Measurements from ENCODE around the gene PLA2G5. TPM values are rescaled to one million over a fixed set of nuclear protein-coding genes. Genes with fewer than 3 reads are reported as not detected.

Gene PLA2G5
- polyA plus RNA-seq, 1 donor (not counting 4 experiments of a cell fraction or from before 2014, with no cell fraction given): 0.16 TPM

DNA sequence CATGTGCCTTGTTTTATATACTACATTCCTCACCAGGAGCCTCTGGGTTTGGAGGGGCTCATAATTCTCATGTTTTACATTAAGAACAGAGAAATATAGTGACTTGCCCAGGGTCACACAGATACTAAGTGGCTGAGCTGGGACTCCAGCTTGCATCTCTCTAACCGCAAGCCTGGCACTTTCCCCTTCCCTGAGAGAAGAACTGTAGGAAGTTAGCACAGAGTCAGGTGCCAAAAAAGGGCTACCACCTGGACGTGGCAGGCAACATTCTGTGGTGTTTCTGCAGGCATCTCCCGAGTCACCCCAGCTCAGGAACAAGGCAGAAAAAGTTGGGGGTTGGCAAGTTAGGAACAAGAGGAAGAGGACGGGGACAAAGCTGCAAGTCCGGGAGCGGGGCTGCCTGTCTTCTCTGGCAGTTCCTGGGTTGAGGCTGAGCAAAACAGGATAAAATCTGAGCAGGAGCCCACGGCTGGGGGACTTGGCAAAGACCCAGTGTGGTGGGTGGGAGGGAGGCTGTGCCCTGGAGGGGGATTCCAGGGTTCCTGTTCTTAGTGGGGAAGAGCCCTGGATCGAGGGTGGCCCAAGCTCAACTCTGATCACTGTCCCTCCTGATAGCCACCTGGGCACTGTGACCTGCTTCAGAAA is 9.8 kb downstream of the PLA2G5 start:
- Histone ChIP-seq H3K36me3 (ENCODE audit: control insufficient read depth in 2 of 2, extremely low read depth in 1 of 2, insufficient read depth in 2 of 2, low read length in 2 of 2) (no peaks in the 10 kb centered on the region), H3K4me2 (ENCODE audit: control insufficient read depth, extremely low read depth, insufficient read depth, low read depth, low read length) (no peak overlapping the region), H3K9me1 (ENCODE audit: control insufficient read depth, extremely low read depth, insufficient read depth, low read length) (no peaks in the 10 kb centered on the region), H3K4me3 (ENCODE audit: control insufficient read depth in 2 of 3, extremely low read depth in 1 of 3, insufficient read depth in 2 of 3, low read depth in 1 of 3, low read length in 3 of 3) (no peak overlapping the region), H2AFZ (ENCODE audit: control insufficient read depth, low read length) (no peak overlapping the region), H3K79me2 (ENCODE audit: control insufficient read depth, insufficient read depth, low read length) (no peaks in the 10 kb centered on the region), H3K4me1 (ENCODE audit: control insufficient read depth, extremely low read depth, insufficient read depth, low read length) (no peaks in the 10 kb centered on the region), H3K27me3 (ENCODE audit: control insufficient read depth, extremely low read depth, insufficient read depth, low read length) (peaks cover 39% of the 10 kb centered on the region), H4K20me1 (ENCODE audit: control insufficient read depth, extremely low read depth, insufficient read depth, low read length) (no peaks in the 10 kb centered on the region), H3K9me3 (ENCODE audit: control insufficient read depth, low read depth, low read length) (no peaks in the 10 kb centered on the region), H3K27ac (ENCODE audit: control insufficient read depth, insufficient read depth, low read length) (no peak overlapping the region), H3K9ac (ENCODE audit: control insufficient read depth, extremely low read depth, insufficient read depth, low read length) (no peak overlapping the region)
- TF ChIP-seq, protein P1, sequence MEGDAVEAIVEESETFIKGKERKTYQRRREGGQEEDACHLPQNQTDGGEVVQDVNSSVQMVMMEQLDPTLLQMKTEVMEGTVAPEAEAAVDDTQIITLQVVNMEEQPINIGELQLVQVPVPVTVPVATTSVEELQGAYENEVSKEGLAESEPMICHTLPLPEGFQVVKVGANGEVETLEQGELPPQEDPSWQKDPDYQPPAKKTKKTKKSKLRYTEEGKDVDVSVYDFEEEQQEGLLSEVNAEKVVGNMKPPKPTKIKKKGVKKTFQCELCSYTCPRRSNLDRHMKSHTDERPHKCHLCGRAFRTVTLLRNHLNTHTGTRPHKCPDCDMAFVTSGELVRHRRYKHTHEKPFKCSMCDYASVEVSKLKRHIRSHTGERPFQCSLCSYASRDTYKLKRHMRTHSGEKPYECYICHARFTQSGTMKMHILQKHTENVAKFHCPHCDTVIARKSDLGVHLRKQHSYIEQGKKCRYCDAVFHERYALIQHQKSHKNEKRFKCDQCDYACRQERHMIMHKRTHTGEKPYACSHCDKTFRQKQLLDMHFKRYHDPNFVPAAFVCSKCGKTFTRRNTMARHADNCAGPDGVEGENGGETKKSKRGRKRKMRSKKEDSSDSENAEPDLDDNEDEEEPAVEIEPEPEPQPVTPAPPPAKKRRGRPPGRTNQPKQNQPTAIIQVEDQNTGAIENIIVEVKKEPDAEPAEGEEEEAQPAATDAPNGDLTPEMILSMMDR (optimal IDR thresholded peaks at IDR 0.05 in 1 of 3, IDR thresholded peaks at IDR 0.05 in 1 of 3, conservative IDR thresholded peaks at IDR 0.05 in 1 of 3; ENCODE audit: extremely low read depth in 1 of 3, insufficient read depth in 2 of 3, low read length in 3 of 3): no peak
- no peak for TF ChIP-seq EZH2 (IDR thresholded peaks at IDR 0.05; ENCODE audit: low read length)
- FAIRE-seq: no peak
- DNase-seq (ENCODE audit: low read depth, low spot score): no peak
- dilution Hi-C loops (cut with MboI; ENCODE audit: extremely low pct_ligation_motif_present, low sequenced_read_pairs): no loop called here

DNA sequence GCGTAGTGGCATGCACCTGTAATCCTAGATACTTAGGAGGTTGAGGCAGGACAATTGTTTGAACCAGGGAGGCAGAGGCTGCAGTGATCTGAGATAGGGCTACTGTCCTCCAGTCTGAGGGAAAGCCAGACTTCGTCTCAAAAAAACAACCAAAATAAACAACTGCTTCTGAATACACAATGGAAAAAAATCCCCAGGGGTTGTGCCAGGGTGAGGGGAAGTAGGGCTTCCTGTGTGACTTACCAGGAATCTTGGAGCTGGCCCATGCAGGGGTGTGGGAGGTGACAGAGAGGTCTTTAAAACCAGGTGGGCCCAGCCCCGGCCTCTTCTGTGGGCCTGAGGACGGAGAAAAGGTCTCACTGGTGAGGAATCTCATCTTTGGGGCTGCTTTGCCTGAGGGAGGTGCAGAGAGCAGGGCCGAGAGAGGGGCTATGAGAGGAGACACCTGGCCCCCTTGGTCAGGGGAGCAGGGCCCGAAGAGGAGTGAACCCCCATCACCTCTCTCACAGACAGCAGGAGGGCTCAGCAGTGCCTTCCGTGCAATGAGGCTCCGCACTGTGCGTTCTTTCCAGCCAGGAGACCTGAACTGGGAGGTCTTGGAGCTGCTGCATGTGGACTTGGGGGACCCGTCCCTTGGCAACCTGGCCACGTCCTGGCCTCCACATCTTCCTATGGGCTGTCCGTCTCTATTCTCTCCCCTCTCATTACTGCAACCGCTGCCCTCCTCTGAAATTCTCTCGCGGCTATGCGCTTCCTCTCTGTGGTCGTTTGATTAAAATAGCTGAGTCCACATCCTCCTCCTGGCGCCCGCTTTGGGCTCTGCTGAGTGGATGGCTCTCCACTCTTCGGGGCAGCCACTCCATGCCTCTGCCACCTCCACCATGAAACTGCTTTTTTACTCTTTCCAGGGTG is 10.7 kb downstream of the PLA2G5 start:
- Histone ChIP-seq H3K36me3 (ENCODE audit: control insufficient read depth in 2 of 2, extremely low read depth in 1 of 2, insufficient read depth in 2 of 2, low read length in 2 of 2) (no peaks in the 10 kb centered on the region), H3K4me1 (ENCODE audit: control insufficient read depth, extremely low read depth, insufficient read depth, low read length) (no peaks in the 10 kb centered on the region), H2AFZ (ENCODE audit: control insufficient read depth, low read length) (no peak overlapping the region), H3K79me2 (ENCODE audit: control insufficient read depth, insufficient read depth, low read length) (no peaks in the 10 kb centered on the region), H3K27ac (ENCODE audit: control insufficient read depth, insufficient read depth, low read length) (no peak overlapping the region), H3K9ac (ENCODE audit: control insufficient read depth, extremely low read depth, insufficient read depth, low read length) (no peak overlapping the region), H3K9me1 (ENCODE audit: control insufficient read depth, extremely low read depth, insufficient read depth, low read length) (no peaks in the 10 kb centered on the region), H3K27me3 (ENCODE audit: control insufficient read depth, extremely low read depth, insufficient read depth, low read length) (peaks cover 36% of the 10 kb centered on the region), H3K4me2 (ENCODE audit: control insufficient read depth, extremely low read depth, insufficient read depth, low read depth, low read length) (no peak overlapping the region), H4K20me1 (ENCODE audit: control insufficient read depth, extremely low read depth, insufficient read depth, low read length) (no peaks in the 10 kb centered on the region), H3K4me3 (ENCODE audit: control insufficient read depth in 2 of 3, extremely low read depth in 1 of 3, insufficient read depth in 2 of 3, low read depth in 1 of 3, low read length in 3 of 3) (no peak overlapping the region), H3K9me3 (ENCODE audit: control insufficient read depth, low read depth, low read length) (no peaks in the 10 kb centered on the region)
- DNase-seq (ENCODE audit: low read depth, low spot score) (no peak), FAIRE-seq (no peak)
- dilution Hi-C loops (cut with MboI; ENCODE audit: extremely low pct_ligation_motif_present, low sequenced_read_pairs): no loop called here
- no peak for TF ChIP-seq EZH2 (IDR thresholded peaks at IDR 0.05; ENCODE audit: low read length)
- TF ChIP-seq, protein P1 (optimal IDR thresholded peaks at IDR 0.05 in 1 of 3, IDR thresholded peaks at IDR 0.05 in 1 of 3, conservative IDR thresholded peaks at IDR 0.05 in 1 of 3; ENCODE audit: extremely low read depth in 1 of 3, insufficient read depth in 2 of 3, low read length in 3 of 3): no peak

Data from keratinocyte (primary cell).